Stimulated activated CD4-positive, alpha-beta T cell treated with anti-CD3 and anti-CD28 coated beads, Interleukin-12 subunit alpha, Interleukin-12 subunit beta, amount 100 ng/mL, for 4 hours (primary cell): ENCODE measurements around the gene MSANTD7.
"Not testable (repeated sequence)": the region's sequence is repeated elsewhere in the genome, so short reads cannot be mapped to it uniquely, and the experiment has no call there.

Experiments used
- DNase-seq: peaks from one replicate; pipeline ENCODE4 v3.0.0-alpha.2; 2020

Gene MSANTD7

GRCh38 chr10:14837757-14838581 is at the start of gene MSANTD7, which contains the start of the genes CDNF and HSPA14:
Gene MSANTD7 (plus strand): TSS chr10:14838306. CDS start chr10:14842285, 3,979 bp downstream.
Gene CDNF (minus strand): TSS chr10:14838037. CDS start chr10:14837946, 91 bp downstream.
Gene HSPA14 (plus strand): TSS chr10:14838306. CDS start chr10:14838403, 97 bp downstream.
- DNase-seq = peak; percentile 99

GRCh38 chr10:14798636-14799035 is 39.5 kb upstream of the MSANTD7 start:
- DNase-seq = no peak

DNA sequence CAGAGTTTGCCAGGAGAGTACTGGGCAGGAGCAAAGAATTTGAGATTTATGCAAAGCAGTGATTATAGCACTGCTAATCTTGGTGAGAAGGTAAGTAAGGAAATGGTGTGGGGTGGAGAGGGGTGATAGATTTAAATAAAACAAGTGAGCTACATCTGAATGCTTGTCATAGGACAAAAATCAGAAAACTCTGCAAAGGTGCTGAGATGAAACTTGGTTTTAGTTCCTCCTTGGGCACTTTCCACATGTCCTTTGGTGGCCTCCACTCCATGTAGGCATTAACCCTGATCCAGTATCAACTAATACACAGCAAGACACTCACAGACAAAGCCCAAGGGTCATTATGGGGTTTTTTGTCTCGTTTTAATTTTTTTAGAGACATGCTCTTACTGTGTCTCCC is 37.7 kb upstream of the MSANTD7 start:
- DNase-seq = no peak

DNA sequence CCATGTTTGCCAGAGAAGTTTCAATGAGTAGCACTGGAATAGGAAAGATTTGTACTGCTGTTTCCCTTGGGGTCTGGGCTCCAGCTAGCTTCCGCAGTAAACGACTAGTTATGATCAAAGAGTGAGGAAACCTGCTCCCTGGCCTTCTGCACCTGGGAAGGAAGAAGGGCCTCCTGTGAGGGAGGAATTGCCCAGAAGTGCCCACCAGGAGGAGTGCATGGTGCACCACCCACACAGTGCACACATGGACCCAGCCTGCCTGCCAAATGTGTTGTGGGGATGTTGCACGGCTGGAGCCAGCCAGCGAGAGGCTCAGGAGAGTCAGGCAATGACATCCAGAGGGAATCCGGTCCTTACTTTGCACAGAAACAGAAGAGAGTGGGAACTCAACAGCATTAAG is 36.4 kb upstream of the MSANTD7 start:
- DNase-seq = no peak

DNA sequence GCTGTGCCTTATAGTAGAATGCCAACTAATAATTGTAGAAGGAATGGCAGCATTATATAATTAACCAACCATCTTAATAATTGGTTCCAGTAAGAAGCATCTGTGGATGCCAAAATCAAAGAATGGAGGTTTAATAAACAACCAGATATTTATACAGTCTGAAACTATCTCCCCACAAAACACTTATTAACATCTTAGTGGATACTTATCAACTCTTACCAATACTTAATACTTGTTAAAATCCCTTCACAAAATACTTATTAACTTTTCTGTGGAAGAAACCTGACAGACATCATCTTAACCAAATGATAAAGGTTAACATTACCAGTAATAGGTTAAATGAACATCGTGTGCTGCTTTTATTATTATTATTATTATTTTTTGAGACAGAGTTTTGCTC is 34.3 kb upstream of the MSANTD7 start:
- DNase-seq = no peak

GRCh38 chr10:14806318-14806717 is 31.8 kb upstream of the MSANTD7 start:
- DNase-seq = no peak

DNA sequence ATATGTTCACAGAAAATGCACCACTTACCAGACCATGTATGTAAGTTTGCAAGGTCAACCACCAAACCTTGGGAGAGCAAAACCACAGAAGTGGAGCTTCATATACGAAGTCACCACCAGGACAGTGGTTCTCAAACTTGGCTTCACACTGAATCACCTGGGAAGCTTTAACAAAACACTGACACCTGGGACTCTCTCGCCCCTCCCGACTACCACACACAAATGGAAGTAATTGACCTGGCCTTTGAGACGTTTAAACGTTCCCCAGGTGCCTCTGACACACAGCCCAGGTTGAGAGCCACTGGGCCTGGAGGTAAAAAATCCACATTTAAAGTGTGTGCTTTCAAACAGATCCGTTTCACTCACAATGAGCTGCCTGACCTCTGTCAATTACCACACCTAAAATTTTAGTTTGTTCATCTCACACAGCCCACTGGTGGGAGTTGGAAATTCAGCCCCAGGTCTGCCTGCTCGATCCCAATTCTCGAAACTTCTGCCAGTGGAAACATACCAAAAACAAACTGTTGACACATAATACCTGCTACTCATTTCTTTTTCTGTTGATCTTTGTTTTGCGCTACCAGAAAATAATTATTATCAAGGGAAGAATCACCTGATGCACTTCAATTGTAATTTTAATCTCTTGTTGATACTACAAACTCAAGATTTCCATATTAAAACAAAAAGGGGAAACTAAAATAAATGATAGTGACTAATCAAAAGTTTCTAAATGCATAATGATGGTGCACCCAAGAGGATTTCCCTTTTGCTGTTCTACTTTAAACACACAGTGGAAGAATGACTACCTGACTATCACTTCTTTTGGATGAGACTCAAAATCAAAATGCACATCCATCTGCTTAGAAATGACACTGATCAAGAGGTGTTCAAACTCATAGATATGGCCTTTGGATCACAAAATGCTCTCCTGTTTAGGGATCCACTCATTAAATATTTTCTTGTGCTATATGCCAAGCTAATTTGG is 26.8 kb upstream of the MSANTD7 start:
- DNase-seq = no peak

DNA sequence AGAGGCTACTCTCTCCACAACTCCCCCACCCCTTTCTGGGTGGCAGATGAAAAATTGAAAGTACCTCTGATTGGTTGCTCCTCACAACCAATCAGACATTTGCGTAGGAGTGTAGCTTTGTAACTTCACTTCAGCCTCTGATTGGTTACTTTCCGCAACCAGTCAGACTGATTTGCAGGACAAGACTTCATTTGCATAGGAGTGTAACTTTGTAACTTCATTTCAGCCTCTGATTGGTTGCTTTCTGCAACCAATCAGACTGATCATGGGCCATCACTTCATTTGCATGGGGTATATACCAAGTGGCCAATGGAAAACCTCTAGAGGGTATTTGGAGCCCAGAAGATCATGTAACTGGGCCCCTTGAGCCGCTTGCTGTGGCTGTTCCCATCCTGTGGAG is 25.8 kb upstream of the MSANTD7 start:
- no peak for DNase-seq

DNA sequence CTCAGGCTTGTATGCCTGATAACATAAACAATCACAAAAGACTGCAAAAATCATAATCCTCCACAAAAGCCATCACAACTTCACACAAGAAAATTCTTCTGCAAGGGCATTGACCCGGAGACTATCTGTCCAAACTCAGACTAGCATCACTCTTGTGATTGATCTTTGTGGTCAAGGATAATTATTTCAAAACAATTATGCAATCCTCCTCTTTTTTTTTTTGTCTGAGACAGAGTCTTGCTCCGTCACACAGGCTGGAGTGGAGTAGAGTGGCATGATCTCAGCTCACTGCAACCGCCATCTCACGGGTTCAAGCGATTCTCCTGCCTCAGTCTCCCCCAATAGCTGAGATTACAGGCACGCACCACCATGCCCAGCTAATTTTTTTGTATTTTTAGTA is 22.4 kb upstream of the MSANTD7 start:
- DNase-seq = no peak

GRCh38 chr10:14816717-14817116 is 21.4 kb upstream of the MSANTD7 start:
- DNase-seq = not testable (repeated sequence)

DNA sequence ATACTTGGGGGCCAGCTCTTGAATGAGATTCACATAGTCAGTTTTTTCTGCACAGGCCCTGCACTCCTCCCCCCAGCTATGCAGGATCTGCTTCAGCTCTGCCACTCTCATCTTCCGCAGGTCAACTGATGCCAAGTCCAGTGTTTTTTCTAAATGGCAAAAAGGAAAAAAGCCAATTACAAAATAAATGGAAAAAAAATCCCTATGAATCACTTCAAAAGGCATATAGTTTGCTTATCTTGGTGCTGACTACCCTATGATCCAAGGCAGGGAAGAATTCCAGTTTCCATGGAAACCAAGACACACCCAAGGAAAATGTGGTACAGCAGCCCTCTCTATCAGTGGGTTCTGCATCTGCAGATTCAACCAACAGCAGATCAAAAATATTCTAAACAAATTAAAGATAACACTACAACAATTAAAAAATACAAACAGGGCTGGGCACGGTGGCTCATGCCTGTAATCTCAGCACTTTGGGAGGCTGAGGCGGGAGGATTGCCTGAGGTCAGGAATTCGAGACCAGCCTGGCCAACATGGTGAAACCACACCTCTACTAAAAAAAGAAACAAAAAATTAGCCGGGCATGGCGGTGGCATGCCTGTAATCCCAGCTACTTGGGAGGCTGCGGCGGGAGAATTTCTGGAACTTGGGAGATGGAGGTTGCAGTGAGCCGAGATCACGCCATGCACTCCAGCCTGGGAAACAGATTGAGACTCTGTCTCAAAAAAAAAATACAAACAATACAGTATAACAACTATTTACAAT is 17.9 kb upstream of the MSANTD7 start:
- no peak for DNase-seq

DNA sequence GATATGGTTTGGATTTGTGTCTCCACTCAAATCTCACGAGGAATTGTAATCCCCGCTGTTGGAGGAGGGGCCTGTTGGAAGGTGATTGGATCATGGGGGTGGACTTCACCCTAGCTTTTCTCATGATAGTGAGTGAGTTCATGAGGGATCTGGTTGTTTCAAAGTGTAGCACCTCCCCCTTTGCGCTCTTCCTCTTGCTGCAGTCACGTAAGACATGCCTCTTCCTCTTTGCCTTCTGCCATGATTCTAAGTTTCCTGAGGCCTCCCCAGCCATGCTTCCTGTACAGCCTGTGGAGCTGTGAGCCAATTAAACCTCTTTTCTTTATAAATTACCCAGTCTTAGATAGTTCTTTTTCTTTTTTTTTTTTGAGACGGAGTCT is 17.3 kb upstream of the MSANTD7 start:
- no peak for DNase-seq

GRCh38 chr10:14821635-14822375 is 16.3 kb upstream of the MSANTD7 start:
- DNase-seq = no peak

DNA sequence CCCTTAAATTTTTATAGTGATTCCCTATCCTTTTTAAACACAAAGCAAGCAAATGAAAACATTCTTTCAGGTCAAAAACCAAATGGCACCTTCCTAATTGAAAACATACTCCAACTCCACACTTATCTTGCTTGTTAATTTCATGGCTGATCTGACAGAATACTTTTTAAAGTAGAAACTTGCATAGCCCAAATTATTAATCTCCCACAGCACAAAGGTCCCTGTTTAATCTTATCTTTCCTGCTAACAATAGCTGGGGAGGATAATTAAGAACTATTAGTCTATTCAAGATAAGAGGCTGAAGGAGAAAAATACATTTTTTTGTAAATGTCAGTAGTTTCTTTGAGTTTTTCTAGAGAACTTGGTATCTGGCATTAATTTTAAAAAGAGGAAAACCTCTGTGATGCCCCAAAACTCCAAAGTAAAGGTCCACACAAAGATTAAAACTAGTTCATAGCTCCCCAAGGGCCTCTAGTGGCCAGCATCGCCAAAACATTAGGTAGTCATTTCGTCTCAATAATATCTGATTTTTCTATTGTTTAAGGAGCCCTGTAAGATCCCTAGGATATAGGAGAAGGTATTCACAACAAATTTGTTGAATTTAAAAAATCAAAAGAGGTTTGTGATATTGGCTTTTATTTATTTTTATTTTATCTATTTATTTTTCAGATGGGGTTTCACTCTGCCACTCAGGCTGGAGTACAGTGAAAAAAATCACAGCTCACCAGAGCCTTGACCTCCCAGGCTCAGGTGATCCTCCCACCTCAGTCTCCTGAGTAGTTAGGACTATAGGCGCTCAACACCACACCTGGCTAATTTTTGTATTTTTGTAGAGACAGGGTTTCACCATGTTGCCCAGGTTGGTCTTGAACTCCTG is 15.0 kb upstream of the MSANTD7 start:
- peak; percentile 24 for DNase-seq

- no peak for DNase-seq
Measured at GRCh38 chr10:14823966-14824365, 14.1 kb upstream of the MSANTD7 start.

DNA sequence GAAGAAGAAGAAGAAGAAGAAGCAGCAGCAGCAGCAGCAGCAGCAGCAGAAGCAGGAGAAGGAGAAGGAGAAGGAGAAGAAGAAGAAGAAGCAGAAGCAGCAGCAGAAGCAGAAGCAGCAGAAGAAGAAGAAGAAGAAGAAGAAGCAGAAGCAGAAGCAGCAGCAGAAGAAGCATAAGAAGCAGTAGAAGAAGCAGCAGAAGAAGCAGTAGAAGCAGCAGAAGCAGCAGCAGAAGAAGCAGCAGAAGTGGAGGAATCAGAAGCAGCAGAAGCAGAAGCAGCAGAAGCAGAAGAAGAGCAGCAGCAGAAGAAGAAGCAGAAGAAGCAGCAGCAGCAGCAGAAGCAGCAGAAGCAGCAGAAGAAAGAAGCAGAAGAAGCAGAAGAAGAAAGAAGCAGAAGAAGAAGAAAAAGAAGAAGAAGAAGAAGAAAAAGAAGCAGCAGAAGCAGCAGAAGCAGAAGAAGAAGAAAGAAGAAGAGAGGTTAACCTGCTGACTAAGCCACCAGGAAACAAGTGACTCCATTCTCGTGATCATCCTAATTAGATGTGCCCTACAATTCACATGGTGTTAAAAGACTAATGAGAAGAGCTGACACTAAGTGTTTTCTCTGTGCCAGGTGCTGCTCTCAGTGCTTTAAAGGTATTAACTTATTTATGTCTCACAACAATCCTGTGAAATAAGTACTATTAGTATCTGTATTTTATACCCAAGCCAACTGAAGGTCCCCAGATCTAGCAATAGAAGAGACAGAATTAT is 11.9 kb upstream of the MSANTD7 start:
- DNase-seq = no peak

GRCh38 chr10:14833106-14833505 is 5.0 kb upstream of the MSANTD7 start:
- no peak for DNase-seq

GRCh38 chr10:14836208-14836607 is 1.9 kb upstream of the MSANTD7 start:
- DNase-seq = no peak

DNA sequence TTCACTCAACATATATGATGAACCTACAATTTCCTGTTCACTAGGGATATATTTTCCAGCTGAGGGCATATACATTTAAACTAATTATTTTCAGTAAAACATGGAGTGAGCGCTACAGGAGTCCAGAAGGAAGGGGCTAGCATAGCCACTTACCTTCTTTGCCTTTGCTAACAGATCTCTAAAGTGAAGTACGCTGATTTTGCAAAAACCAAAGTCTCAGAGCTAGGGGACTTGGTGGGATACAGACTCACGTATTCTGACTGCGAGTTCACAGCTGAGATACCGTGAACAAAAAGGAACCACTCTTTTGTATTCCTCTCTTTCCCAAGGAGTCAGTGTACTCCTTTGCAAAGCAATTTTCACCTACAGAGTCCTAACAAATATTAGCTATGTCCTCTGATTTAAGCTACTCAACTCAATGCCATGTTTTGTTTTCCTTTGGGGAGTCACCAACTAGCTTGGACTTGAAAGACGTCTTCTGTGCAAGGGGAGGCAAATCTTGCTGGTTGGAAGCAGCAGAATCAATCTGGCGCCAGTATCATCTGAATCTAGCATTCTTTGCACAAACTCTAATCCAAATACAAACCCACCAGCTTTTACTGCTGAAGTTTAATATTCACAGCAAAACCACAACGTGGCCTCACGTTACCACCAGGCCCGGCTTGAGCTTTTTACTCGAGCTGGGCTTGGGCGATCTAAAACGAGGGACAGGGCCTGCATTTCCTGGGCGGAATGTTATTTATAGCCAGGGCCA is 926 bp upstream of the MSANTD7 start:
- DNase-seq = no peak
